ENCODE results near the gene SLC12A8. TPM values are rescaled to one million over a fixed set of nuclear protein-coding genes. Genes with fewer than 3 reads are reported as not detected.

The SLC12A8 gene
- total RNA-seq, 1 experiment from 2014 or later: 7.1 TPM

GRCh38 chr3:125250973-125251372 lies 38.4 kb upstream of the SLC12A8 start:
- no peak overlapping the region for H3K4me3 ChIP-seq (ENCODE audit: low read depth, low read length, poor library complexity, severe bottlenecking)
- BruUV-seq (replicated peaks): no TSS peak
- H3K4me1 ChIP-seq (ENCODE audit: insufficient read depth, low read length, poor library complexity, severe bottlenecking): no peaks in the 10 kb centered on the region
- no peak for TF ChIP-seq EZH2 (IDR thresholded peaks at IDR 0.05; ENCODE audit: borderline replicate concordance, low read depth, low read length, poor library complexity, severe bottlenecking)
- TF ChIP-seq CTCF (conservative IDR thresholded peaks at IDR 0.05; ENCODE audit: low read depth, low read length): no peak
- no peak for DNase-seq (ENCODE audit: low spot score)
- no peaks in the 10 kb centered on the region for H3K9me3 ChIP-seq (ENCODE audit: low read depth, low read length, poor library complexity, severe bottlenecking)
- H3K27ac ChIP-seq (ENCODE audit: low read depth, low read length, poor library complexity, severe bottlenecking): no peak overlapping the region
- no peaks in the 10 kb centered on the region for H3K36me3 ChIP-seq (ENCODE audit: insufficient read depth, low read length, poor library complexity, severe bottlenecking)
- H3K27me3 ChIP-seq (replicated peaks; ENCODE audit: insufficient read depth, low read depth, low read length, poor library complexity): no peaks in the 10 kb centered on the region
- POLR2A ChIA-PET (ENCODE audit: low non-redundant PET): no interaction called here
- intact Hi-C loops (cut with micrococcal nuclease; ENCODE audit: unreplicated experiment): no loop called here
- CTCF ChIA-PET: no interaction called here

- no peak for DNase-seq (ENCODE audit: low spot score)
- H3K4me3 ChIP-seq (ENCODE audit: low read depth, low read length, poor library complexity, severe bottlenecking): no peak overlapping the region
- H3K36me3 ChIP-seq (ENCODE audit: insufficient read depth, low read length, poor library complexity, severe bottlenecking): no peaks in the 10 kb centered on the region
- ChIA-PET POLR2A (ENCODE audit: low non-redundant PET) (no interaction called here), CTCF (no interaction called here)
- no peak for TF ChIP-seq CTCF (conservative IDR thresholded peaks at IDR 0.05; ENCODE audit: low read depth, low read length)
- no peak for TF ChIP-seq EZH2 (IDR thresholded peaks at IDR 0.05; ENCODE audit: borderline replicate concordance, low read depth, low read length, poor library complexity, severe bottlenecking)
- intact Hi-C loops (cut with micrococcal nuclease; ENCODE audit: unreplicated experiment): no loop called here
- H3K4me1 ChIP-seq (ENCODE audit: insufficient read depth, low read length, poor library complexity, severe bottlenecking): no peaks in the 10 kb centered on the region
- H3K27me3 ChIP-seq (replicated peaks; ENCODE audit: insufficient read depth, low read depth, low read length, poor library complexity): no peaks in the 10 kb centered on the region
- no peak overlapping the region for H3K27ac ChIP-seq (ENCODE audit: low read depth, low read length, poor library complexity, severe bottlenecking)
- no peaks in the 10 kb centered on the region for H3K9me3 ChIP-seq (ENCODE audit: low read depth, low read length, poor library complexity, severe bottlenecking)
- BruUV-seq (replicated peaks): no TSS peak
These were observed 33.7 kb upstream of the SLC12A8 start for GRCh38 chr3:125246237-125246636.

- Histone ChIP-seq H3K4me3 (ENCODE audit: low read depth, low read length, poor library complexity, severe bottlenecking) (no peak overlapping the region), H3K36me3 (ENCODE audit: insufficient read depth, low read length, poor library complexity, severe bottlenecking) (no peaks in the 10 kb centered on the region), H3K27me3 (replicated peaks; ENCODE audit: insufficient read depth, low read depth, low read length, poor library complexity) (no peaks in the 10 kb centered on the region), H3K4me1 (ENCODE audit: insufficient read depth, low read length, poor library complexity, severe bottlenecking) (no peaks in the 10 kb centered on the region), H3K27ac (ENCODE audit: low read depth, low read length, poor library complexity, severe bottlenecking) (no peak overlapping the region), H3K9me3 (ENCODE audit: low read depth, low read length, poor library complexity, severe bottlenecking) (no peaks in the 10 kb centered on the region)
- TF ChIP-seq CTCF (conservative IDR thresholded peaks at IDR 0.05; ENCODE audit: low read depth, low read length) (no peak), EZH2 (IDR thresholded peaks at IDR 0.05; ENCODE audit: borderline replicate concordance, low read depth, low read length, poor library complexity, severe bottlenecking) (no peak)
- no TSS peak for BruUV-seq (replicated peaks)
- ChIA-PET CTCF (no interaction called here), POLR2A (ENCODE audit: low non-redundant PET) (no interaction called here)
- DNase-seq (ENCODE audit: low spot score): no peak
- intact Hi-C loops (cut with micrococcal nuclease; ENCODE audit: unreplicated experiment): no loop called here
These were observed 33.0 kb upstream of the SLC12A8 start for GRCh38 chr3:125245521-125245920.
